ENCODE measurements around the gene IL17RE. TPM values are rescaled to one million over a fixed set of nuclear protein-coding genes. Genes with fewer than 3 reads are reported as not detected.

IL17RE gene
- total RNA-seq, 1 experiment from 2014 or later: not detected

- Histone ChIP-seq H3K27ac (ENCODE audit: low read length) (no peak overlapping the region), H3K79me2 (ENCODE audit: low read length) (no peaks in the 10 kb centered on the region), H3K9ac (ENCODE audit: low read length) (no peak overlapping the region), H3K27me3 (ENCODE audit: low read length) (no peaks in the 10 kb centered on the region), H3K9me3 (ENCODE audit: low read length) (no peaks in the 10 kb centered on the region), H2AFZ (ENCODE audit: low read length) (no peak overlapping the region), H3K9me2 (replicated peaks; ENCODE audit: insufficient read depth, low read length) (no peaks in the 10 kb centered on the region), H3K4me1 (ENCODE audit: low read length) (no peaks in the 10 kb centered on the region), H3K4me2 (ENCODE audit: low read depth, low read length, poor library complexity, severe bottlenecking) (no peak overlapping the region), H3K4me3 (ENCODE audit: low read length) (no peak overlapping the region), H3K36me3 (ENCODE audit: insufficient read depth, low read length) (no peaks in the 10 kb centered on the region), H4K20me1 (ENCODE audit: insufficient read depth, low read depth, low read length) (no peaks in the 10 kb centered on the region)
- DNase-seq: no peak
Observed at GRCh38 chr3:9915254-9916141, 12.8 kb downstream of the IL17RE start.

- no peaks in the 10 kb centered on the region for H3K36me3 ChIP-seq (ENCODE audit: insufficient read depth, low read length)
- H3K9me2 ChIP-seq (replicated peaks; ENCODE audit: insufficient read depth, low read length): no peaks in the 10 kb centered on the region
- H3K27me3 ChIP-seq (ENCODE audit: low read length): no peaks in the 10 kb centered on the region
- no peak overlapping the region for H3K4me2 ChIP-seq (ENCODE audit: low read depth, low read length, poor library complexity, severe bottlenecking)
- H3K9ac ChIP-seq (ENCODE audit: low read length): no peak overlapping the region
- H4K20me1 ChIP-seq (ENCODE audit: insufficient read depth, low read depth, low read length): no peaks in the 10 kb centered on the region
- DNase-seq: no peak
- H3K4me1 ChIP-seq (ENCODE audit: low read length): no peaks in the 10 kb centered on the region
- no peak overlapping the region for H3K4me3 ChIP-seq (ENCODE audit: low read length)
- H2AFZ ChIP-seq (ENCODE audit: low read length): no peak overlapping the region
- no peaks in the 10 kb centered on the region for H3K79me2 ChIP-seq (ENCODE audit: low read length)
- H3K27ac ChIP-seq (ENCODE audit: low read length): no peak overlapping the region
- no peaks in the 10 kb centered on the region for H3K9me3 ChIP-seq (ENCODE audit: low read length)
Observed at GRCh38 chr3:9916346-9916733, 13.7 kb downstream of the IL17RE start.

- DNase-seq: no peak
- Histone ChIP-seq H3K36me3 (ENCODE audit: insufficient read depth, low read length) (no peaks in the 10 kb centered on the region), H3K4me3 (ENCODE audit: low read length) (no peak within 1 kb of the TSS; the same call in 1 of the 2 replicates), H3K9me2 (replicated peaks; ENCODE audit: insufficient read depth, low read length) (no peaks in the 10 kb centered on the region), H2AFZ (ENCODE audit: low read length) (no peak within 1 kb of the TSS), H3K79me2 (ENCODE audit: low read length) (no peaks in the 10 kb centered on the region), H3K4me1 (ENCODE audit: low read length) (no peaks in the 10 kb centered on the region), H3K27ac (ENCODE audit: low read length) (no peak within 1 kb of the TSS), H3K9me3 (ENCODE audit: low read length) (no peaks in the 10 kb centered on the region), H4K20me1 (ENCODE audit: insufficient read depth, low read depth, low read length) (no peaks in the 10 kb centered on the region), H3K4me2 (ENCODE audit: low read depth, low read length, poor library complexity, severe bottlenecking) (no peak within 1 kb of the TSS), H3K27me3 (ENCODE audit: low read length) (no peaks in the 10 kb centered on the region), H3K9ac (ENCODE audit: low read length) (no peak within 1 kb of the TSS)
Observed at GRCh38 chr3:9916734-9917680, 14.4 kb downstream of the IL17RE start, which contains the start of gene IL17RC. Gene IL17RC (plus strand): TSS chr3:9917098. CDS start chr3:9917316, 218 bp downstream.

- H4K20me1 ChIP-seq (ENCODE audit: insufficient read depth, low read depth, low read length): no peaks in the 10 kb centered on the region
- no peaks in the 10 kb centered on the region for H3K9me2 ChIP-seq (replicated peaks; ENCODE audit: insufficient read depth, low read length)
- H2AFZ ChIP-seq (ENCODE audit: low read length): no peak overlapping the region
- no peaks in the 10 kb centered on the region for H3K4me1 ChIP-seq (ENCODE audit: low read length)
- H3K9me3 ChIP-seq (ENCODE audit: low read length): no peaks in the 10 kb centered on the region
- H3K9ac ChIP-seq (ENCODE audit: low read length): no peak overlapping the region
- no peaks in the 10 kb centered on the region for H3K36me3 ChIP-seq (ENCODE audit: insufficient read depth, low read length)
- no peak overlapping the region for H3K27ac ChIP-seq (ENCODE audit: low read length)
- no peak overlapping the region for H3K4me2 ChIP-seq (ENCODE audit: low read depth, low read length, poor library complexity, severe bottlenecking)
- DNase-seq: no peak
- no peaks in the 10 kb centered on the region for H3K79me2 ChIP-seq (ENCODE audit: low read length)
- no peaks in the 10 kb centered on the region for H3K27me3 ChIP-seq (ENCODE audit: low read length)
- H3K4me3 ChIP-seq (ENCODE audit: low read length): no peak overlapping the region
Observed at GRCh38 chr3:9917820-9918219, 15.2 kb downstream of the IL17RE start.

DNA sequence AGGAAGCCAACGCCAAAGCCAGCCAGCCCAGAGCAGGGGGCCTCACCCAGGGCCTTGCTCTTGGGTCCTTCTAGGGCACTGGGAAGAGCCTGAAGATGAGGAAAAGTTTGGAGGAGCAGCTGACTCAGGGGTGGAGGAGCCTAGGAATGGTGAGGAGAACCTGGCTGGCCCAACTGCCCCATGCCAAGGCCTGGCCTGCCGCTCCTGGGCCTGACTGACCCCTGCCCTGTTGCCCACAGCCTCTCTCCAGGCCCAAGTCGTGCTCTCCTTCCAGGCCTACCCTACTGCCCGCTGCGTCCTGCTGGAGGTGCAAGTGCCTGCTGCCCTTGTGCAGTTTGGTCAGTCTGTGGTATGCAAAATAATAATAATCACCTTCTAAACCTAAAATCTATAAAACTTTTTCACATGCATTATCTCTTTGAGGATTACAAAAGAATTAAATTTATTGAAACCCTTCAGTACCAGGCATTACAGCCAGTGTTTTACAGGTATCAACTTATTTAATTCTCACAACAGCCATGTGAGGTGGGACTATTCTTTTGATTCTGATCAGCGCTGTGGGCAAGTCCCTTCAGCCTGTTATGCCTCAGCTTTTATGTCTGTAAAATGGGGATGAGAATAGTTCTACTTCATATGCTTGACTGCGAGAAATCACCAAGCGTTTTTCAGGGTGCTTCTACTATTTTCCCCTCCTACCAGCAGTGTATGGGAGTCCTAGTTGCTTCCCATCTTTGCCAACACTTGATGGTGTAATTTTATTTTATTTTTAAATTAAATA, 15.8 kb downstream of the IL17RE start:
- H3K9me3 ChIP-seq (ENCODE audit: low read length): no peaks in the 10 kb centered on the region
- H3K9ac ChIP-seq (ENCODE audit: low read length): no peak overlapping the region
- H3K36me3 ChIP-seq (ENCODE audit: insufficient read depth, low read length): no peaks in the 10 kb centered on the region
- no peak overlapping the region for H2AFZ ChIP-seq (ENCODE audit: low read length)
- no peaks in the 10 kb centered on the region for H3K79me2 ChIP-seq (ENCODE audit: low read length)
- no peak overlapping the region for H3K4me2 ChIP-seq (ENCODE audit: low read depth, low read length, poor library complexity, severe bottlenecking)
- no peak overlapping the region for H3K4me3 ChIP-seq (ENCODE audit: low read length)
- H3K27me3 ChIP-seq (ENCODE audit: low read length): no peaks in the 10 kb centered on the region
- no peak overlapping the region for H3K27ac ChIP-seq (ENCODE audit: low read length)
- no peaks in the 10 kb centered on the region for H3K9me2 ChIP-seq (replicated peaks; ENCODE audit: insufficient read depth, low read length)
- H3K4me1 ChIP-seq (ENCODE audit: low read length): no peaks in the 10 kb centered on the region
- H4K20me1 ChIP-seq (ENCODE audit: insufficient read depth, low read depth, low read length): no peaks in the 10 kb centered on the region
- no peak for DNase-seq

DNA sequence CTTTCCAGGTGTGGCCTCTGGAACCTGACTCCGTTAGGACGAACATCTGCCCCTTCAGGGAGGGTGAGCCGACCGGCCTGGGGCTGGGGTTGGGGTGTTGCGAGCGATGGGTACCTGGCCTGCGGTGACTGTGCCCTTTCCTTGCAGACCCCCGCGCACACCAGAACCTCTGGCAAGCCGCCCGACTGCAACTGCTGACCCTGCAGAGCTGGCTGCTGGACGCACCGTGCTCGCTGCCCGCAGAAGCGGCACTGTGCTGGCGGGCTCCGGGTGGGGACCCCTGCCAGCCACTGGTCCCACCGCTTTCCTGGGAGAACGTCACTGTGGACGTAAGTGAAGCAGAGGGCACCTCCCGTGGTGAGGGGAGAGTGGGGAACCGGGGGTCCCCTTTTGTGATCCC, 25.5 kb downstream of the IL17RE start:
- Histone ChIP-seq H3K27ac (ENCODE audit: low read length) (no peak overlapping the region), H3K4me1 (ENCODE audit: low read length) (peaks cover 8% of the 10 kb centered on the region), H3K36me3 (ENCODE audit: insufficient read depth, low read length) (no peaks in the 10 kb centered on the region), H3K4me3 (ENCODE audit: low read length) (no peak overlapping the region), H3K79me2 (ENCODE audit: low read length) (no peaks in the 10 kb centered on the region), H3K9me3 (ENCODE audit: low read length) (no peaks in the 10 kb centered on the region), H2AFZ (ENCODE audit: low read length) (no peak overlapping the region), H3K4me2 (ENCODE audit: low read depth, low read length, poor library complexity, severe bottlenecking) (no peak overlapping the region), H4K20me1 (ENCODE audit: insufficient read depth, low read depth, low read length) (no peaks in the 10 kb centered on the region), H3K27me3 (ENCODE audit: low read length) (no peaks in the 10 kb centered on the region), H3K9ac (ENCODE audit: low read length) (no peak overlapping the region), H3K9me2 (replicated peaks; ENCODE audit: insufficient read depth, low read length) (no peaks in the 10 kb centered on the region)
- no peak for DNase-seq

DNA sequence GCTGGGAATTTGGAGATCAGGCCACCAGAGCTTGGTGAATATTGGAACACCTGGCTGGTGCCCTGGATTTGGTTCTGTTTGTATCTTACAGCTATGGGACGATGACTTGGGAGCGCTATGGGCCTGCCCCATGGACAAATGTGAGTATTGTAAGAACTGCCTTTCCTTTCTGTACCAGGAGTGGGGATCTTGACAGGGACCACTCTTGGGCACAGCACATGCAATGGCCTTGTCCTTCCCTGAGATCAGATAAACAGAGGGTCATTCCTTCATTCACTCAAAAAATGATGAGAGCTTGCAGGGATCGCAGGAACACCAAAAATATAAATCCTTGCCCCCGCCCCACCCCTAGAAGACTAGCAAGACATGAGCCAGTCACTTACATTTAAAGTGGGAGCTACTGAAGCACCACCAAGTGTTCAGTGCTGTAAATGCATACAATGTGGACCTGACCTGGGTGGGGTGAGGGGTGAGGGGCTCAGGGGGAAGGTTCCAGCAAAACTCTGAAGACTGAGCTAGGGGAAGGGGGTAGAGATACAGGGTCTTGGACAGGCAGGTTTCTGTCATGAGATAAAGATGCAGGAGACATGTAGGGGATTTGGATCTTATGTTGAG, 28.3 kb downstream of the IL17RE start:
- H2AFZ ChIP-seq (ENCODE audit: low read length): no peak overlapping the region
- peaks cover 27% of the 10 kb centered on the region for H3K4me1 ChIP-seq (ENCODE audit: low read length)
- no peaks in the 10 kb centered on the region for H3K27me3 ChIP-seq (ENCODE audit: low read length)
- H3K9me2 ChIP-seq (replicated peaks; ENCODE audit: insufficient read depth, low read length): no peaks in the 10 kb centered on the region
- H4K20me1 ChIP-seq (ENCODE audit: insufficient read depth, low read depth, low read length): no peaks in the 10 kb centered on the region
- no peak overlapping the region for H3K27ac ChIP-seq (ENCODE audit: low read length)
- H3K9me3 ChIP-seq (ENCODE audit: low read length): no peaks in the 10 kb centered on the region
- H3K4me2 ChIP-seq (ENCODE audit: low read depth, low read length, poor library complexity, severe bottlenecking): no peak overlapping the region
- peaks cover 15% of the 10 kb centered on the region for H3K79me2 ChIP-seq (ENCODE audit: low read length)
- peak; percentile 66 for DNase-seq
- H3K36me3 ChIP-seq (ENCODE audit: insufficient read depth, low read length): no peaks in the 10 kb centered on the region
- no peak overlapping the region for H3K4me3 ChIP-seq (ENCODE audit: low read length)
- no peak overlapping the region for H3K9ac ChIP-seq (ENCODE audit: low read length)

All from Karpas-422 (cell line).